ENCODE data around the gene TOR4A. TPM values are rescaled to one million over a fixed set of nuclear protein-coding genes. Genes with fewer than 3 reads are reported as not detected.

The TOR4A gene
- total and polyA plus RNA-seq, 10 of the 15 experiments (the other 5 are each of a cell fraction or from before 2014, with no cell fraction given) = 2.0 to 19.9 (median 3.7) TPM

GRCh38 chr9:137264067-137264466 is 13.5 kb upstream of the TOR4A start:
- TF ChIP-seq JUND (IDR thresholded peaks at IDR 0.05; ENCODE audit: low read depth, low read length) (no peak), KAT2A (conservative IDR thresholded peaks at IDR 0.05; ENCODE audit: control insufficient read depth, low read depth, low read length) (no peak), EP300 (IDR thresholded peaks at IDR 0.05; ENCODE audit: borderline replicate concordance in 1 of 2, control insufficient read depth in 1 of 2, low read depth in 2 of 2, low read length in 2 of 2) (no peak), ZNF384 (IDR thresholded peaks at IDR 0.05; ENCODE audit: borderline replicate concordance, low read depth, low read length) (no peak), MEF2A (IDR thresholded peaks at IDR 0.05; ENCODE audit: insufficient read depth, low read depth, low read length) (no peak), BCL3 (IDR thresholded peaks at IDR 0.05; ENCODE audit: borderline replicate concordance, insufficient read depth, low read depth, low read length, poor library complexity, severe bottlenecking) (no peak), IRF3 (IDR thresholded peaks at IDR 0.05) (no peak), SMAD5 (IDR thresholded peaks at IDR 0.05; ENCODE audit: low read depth) (no peak), TCF7 (IDR thresholded peaks at IDR 0.05; ENCODE audit: borderline replicate concordance) (no peak), KDM1A (IDR thresholded peaks at IDR 0.05; ENCODE audit: borderline replicate concordance) (no peak), NFYA (IDR thresholded peaks at IDR 0.05; ENCODE audit: borderline replicate concordance, low read depth, low read length) (no peak), MEF2B (IDR thresholded peaks at IDR 0.05; ENCODE audit: partially characterized antibody, poor library complexity, severe bottlenecking) (no peak)
- TF ChIP-seq, protein P1, sequence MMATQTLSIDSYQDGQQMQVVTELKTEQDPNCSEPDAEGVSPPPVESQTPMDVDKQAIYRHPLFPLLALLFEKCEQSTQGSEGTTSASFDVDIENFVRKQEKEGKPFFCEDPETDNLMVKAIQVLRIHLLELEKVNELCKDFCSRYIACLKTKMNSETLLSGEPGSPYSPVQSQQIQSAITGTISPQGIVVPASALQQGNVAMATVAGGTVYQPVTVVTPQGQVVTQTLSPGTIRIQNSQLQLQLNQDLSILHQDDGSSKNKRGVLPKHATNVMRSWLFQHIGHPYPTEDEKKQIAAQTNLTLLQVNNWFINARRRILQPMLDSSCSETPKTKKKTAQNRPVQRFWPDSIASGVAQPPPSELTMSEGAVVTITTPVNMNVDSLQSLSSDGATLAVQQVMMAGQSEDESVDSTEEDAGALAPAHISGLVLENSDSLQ (IDR thresholded peaks at IDR 0.05) = no peak
- TF ChIP-seq, protein P2, sequence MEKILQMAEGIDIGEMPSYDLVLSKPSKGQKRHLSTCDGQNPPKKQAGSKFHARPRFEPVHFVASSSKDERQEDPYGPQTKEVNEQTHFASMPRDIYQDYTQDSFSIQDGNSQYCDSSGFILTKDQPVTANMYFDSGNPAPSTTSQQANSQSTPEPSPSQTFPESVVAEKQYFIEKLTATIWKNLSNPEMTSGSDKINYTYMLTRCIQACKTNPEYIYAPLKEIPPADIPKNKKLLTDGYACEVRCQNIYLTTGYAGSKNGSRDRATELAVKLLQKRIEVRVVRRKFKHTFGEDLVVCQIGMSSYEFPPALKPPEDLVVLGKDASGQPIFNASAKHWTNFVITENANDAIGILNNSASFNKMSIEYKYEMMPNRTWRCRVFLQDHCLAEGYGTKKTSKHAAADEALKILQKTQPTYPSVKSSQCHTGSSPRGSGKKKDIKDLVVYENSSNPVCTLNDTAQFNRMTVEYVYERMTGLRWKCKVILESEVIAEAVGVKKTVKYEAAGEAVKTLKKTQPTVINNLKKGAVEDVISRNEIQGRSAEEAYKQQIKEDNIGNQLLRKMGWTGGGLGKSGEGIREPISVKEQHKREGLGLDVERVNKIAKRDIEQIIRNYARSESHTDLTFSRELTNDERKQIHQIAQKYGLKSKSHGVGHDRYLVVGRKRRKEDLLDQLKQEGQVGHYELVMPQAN (conservative IDR thresholded peaks at IDR 0.05) = no peak
- Histone ChIP-seq H3K4me3 (no peak overlapping the region), H3K27me3 (replicated peaks in 1 of 2; ENCODE audit: control insufficient read depth in 2 of 2, insufficient read depth in 2 of 2, low read length in 1 of 2) (no peaks in the 10 kb centered on the region), H3K9me3 (replicated peaks; ENCODE audit: control insufficient read depth, insufficient read depth, low read length) (no peaks in the 10 kb centered on the region), H4K20me1 (ENCODE audit: control insufficient read depth, insufficient read depth) (no peaks in the 10 kb centered on the region), H3K27ac (ENCODE audit: control insufficient read depth, insufficient read depth) (no peak overlapping the region), H3K4me2 (ENCODE audit: control insufficient read depth, insufficient read depth) (no peak overlapping the region), H3K79me2 (ENCODE audit: control insufficient read depth, insufficient read depth, low read length) (0 out of 2 replicates have a peak, but pooled peaks cover 2% of the 10 kb centered on the region), H2AFZ (ENCODE audit: control insufficient read depth, low read depth, low read length) (no peak overlapping the region), H3K9ac (ENCODE audit: control insufficient read depth, insufficient read depth, low read length) (no peak overlapping the region), H3K4me1 (ENCODE audit: control insufficient read depth, insufficient read depth, low read length) (peaks cover 11% of the 10 kb centered on the region), H3K36me3 (ENCODE audit: control insufficient read depth in 2 of 2, insufficient read depth in 2 of 2, low read length in 1 of 2) (peaks cover 2 to 14% of the 10 kb centered on the region in 2 experiments)
- CTCF ChIA-PET = interaction anchor here (1.8 kb wide), 1 partner anchor 8 kb away, joined by 5 read pairs; no protein-coding TSS in a partner anchor
- no peak for DNase-seq (ENCODE audit: low read depth, low spot score)
- SMC1A ChIA-PET (ENCODE audit: uncharacterized antibody, unreplicated experiment) = no interaction called here
- intact Hi-C loops (cut with micrococcal nuclease; ENCODE audit: unreplicated experiment) (no loop called here), in situ Hi-C loops (cut with MboI) (no loop called here)
- no TSS peak for BruUV-seq (replicated peaks)
- POLR2A ChIA-PET = no interaction called here
- RAD21 ChIA-PET (ENCODE audit: unreplicated experiment) = no interaction called here
- no peak for FAIRE-seq
- WGBS (ENCODE audit: insufficient coverage, insufficient replicate concordance, low lambda C conversion rate, missing lambda C conversion rate) = 98% methylated on average over 22 of the region's 22 CpGs
- no peak for ATAC-seq

Measured in GM12878 (cell line).